Retinal pigment epithelial cell (primary cell): ENCODE data around the gene NANS.
"Not testable (repeated sequence)": the region's sequence is repeated elsewhere in the genome, so short reads cannot be mapped to it uniquely, and the experiment has no call there.

Experiments
- DNase-seq: peaks from one replicate; pipeline ENCODE4 v3.0.0-alpha.2; 2010; ENCODE audit warnings: low read depth
- H3K4me3 ChIP-seq: 2 replicates; pipeline ENCODE4 v1.5.1; 2011; ENCODE audit warnings: mild to moderate bottlenecking, low read length, control low read depth, moderate library complexity
- CTCF ChIP-seq: conservative IDR thresholded peaks from 2 replicates; pipeline ENCODE4 v1.5.1; 2011; ENCODE audit warnings: low read depth, low read length, control low read depth, inconsistent platforms

The NANS gene

GRCh38 chr9:98011122-98011521 lies 45.4 kb upstream of the NANS start:
- no peak for DNase-seq
- TF ChIP-seq CTCF = no peak

GRCh38 chr9:98016137-98016680 lies 40.3 kb upstream of the NANS start:
- no peak overlapping the region for H3K4me3 ChIP-seq
- no peak for DNase-seq
- no peak for TF ChIP-seq CTCF

More at GRCh38 chr9:98011122-98011521, 45.4 kb upstream of the NANS start:
- H3K4me3 ChIP-seq = no peak overlapping the region

- H3K4me3 ChIP-seq = no peak overlapping the region
- DNase-seq = no peak
- TF ChIP-seq CTCF = no peak
Observed at GRCh38 chr9:98017306-98017705, 39.2 kb upstream of the NANS start.

DNA sequence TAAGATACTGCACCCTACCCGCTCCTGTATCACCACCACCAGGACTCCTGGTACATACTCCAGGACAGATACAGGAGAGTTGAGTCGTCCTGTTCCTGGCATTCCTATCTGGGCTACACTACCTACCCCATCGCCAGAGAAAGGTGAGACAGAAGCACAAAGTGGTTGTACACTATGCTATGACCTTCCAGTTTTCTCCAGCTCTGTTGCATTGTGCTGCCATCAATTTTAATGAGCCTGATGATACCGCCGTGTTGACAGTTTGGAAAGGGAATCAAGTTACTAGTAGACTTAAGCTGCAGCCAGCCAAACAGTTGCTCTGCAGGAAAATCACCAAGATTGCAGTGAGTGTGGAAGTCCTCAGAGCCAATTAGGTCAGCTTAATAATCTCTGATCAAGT lies 38.2 kb upstream of the NANS start:
- no peak overlapping the region for H3K4me3 ChIP-seq
- DNase-seq = no peak
- TF ChIP-seq CTCF = no peak

- no peak for DNase-seq
- TF ChIP-seq CTCF = no peak
- H3K4me3 ChIP-seq = no peak overlapping the region
Observed at GRCh38 chr9:98019098-98019497, 37.4 kb upstream of the NANS start.

GRCh38 chr9:98019869-98020268 lies 36.7 kb upstream of the NANS start:
- not testable (repeated sequence) for DNase-seq, H3K4me3 ChIP-seq

DNA sequence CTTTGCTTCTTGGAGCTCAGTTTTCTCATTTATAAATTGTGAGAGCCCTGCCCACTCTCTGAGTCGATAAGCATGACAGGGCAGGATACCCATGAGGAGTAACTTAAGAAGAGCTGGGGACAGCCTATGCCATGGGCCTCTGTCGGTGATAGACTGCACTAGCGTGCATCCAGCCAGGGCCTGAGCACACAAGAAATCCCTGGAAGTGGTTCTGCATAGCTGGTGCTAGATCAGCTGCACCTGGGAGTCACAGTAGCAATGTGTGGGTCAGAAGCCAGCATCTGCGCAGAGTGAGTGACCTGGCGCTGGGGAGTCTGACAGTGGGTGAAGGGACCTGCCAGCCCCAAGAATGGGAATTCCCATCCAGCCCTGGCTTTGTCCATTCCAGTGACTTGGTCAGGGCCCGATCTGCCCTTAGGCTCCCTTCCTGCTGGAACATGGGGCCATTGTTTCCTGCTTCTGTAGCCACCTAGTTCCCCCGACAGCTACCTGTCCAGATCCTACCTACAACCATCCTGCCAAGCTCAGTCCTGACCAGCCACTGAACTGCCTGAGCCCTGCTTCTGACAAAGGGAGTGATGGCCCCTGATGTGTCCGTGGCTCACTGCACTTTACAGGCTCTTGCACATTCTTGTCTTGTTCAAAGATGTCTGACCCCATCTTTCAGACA lies 35.9 kb upstream of the NANS start:
- no peak for DNase-seq
- no peak overlapping the region for H3K4me3 ChIP-seq
- no peak for TF ChIP-seq CTCF
